ENCODE data around the gene DHRS7C.

DHRS7C gene

GRCh38 chr17:9780552-9780951 lies 10.8 kb downstream of the DHRS7C start:
- no peak for FAIRE-seq
- DNase-seq (ENCODE audit: insufficient read length, low spot score) = no peak
- no peak for TF ChIP-seq CTCF (IDR thresholded peaks at IDR 0.05; ENCODE audit: insufficient read depth, missing control alignments)

DNA sequence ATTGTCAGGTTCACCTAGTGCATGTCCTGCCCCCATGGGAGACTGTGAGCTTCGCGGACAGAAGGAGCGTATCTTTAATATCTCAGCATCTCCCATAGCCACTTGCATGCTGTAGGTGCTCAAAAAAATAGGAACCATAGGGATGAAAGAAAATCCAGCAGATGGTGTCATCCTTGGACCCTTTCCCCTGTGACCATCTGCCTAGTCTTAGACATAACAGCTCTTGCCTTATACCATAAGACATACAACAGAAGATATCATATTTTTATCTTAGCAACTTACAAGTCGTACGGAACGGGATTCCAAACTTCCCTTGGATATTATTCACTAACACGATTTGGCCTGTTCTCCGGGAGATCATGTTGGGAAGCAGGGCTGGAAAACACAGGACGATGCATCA lies 14.5 kb downstream of the DHRS7C start:
- DNase-seq (ENCODE audit: insufficient read length, low spot score) (no peak), FAIRE-seq (no peak)
- TF ChIP-seq CTCF (IDR thresholded peaks at IDR 0.05; ENCODE audit: insufficient read depth, missing control alignments) = no peak

GRCh38 chr17:9772658-9773057 lies 18.7 kb downstream of the DHRS7C start:
- FAIRE-seq = no peak

GRCh38 chr17:9771465-9771864 lies 19.9 kb downstream of the DHRS7C start:
- no peak for TF ChIP-seq CTCF (IDR thresholded peaks at IDR 0.05; ENCODE audit: insufficient read depth, missing control alignments)
- no peak for DNase-seq (ENCODE audit: insufficient read length, low spot score)
- no peak for FAIRE-seq

More at GRCh38 chr17:9772658-9773057, 18.7 kb downstream of the DHRS7C start:
- DNase-seq (ENCODE audit: insufficient read length, low spot score) = no peak
- no peak for TF ChIP-seq CTCF (IDR thresholded peaks at IDR 0.05; ENCODE audit: insufficient read depth, missing control alignments)

- DNase-seq (ENCODE audit: insufficient read length, low spot score) (no peak), FAIRE-seq (no peak)
- TF ChIP-seq CTCF (IDR thresholded peaks at IDR 0.05; ENCODE audit: insufficient read depth, missing control alignments) = no peak
These were observed 22.2 kb downstream of the DHRS7C start for GRCh38 chr17:9769036-9769695.

DNA sequence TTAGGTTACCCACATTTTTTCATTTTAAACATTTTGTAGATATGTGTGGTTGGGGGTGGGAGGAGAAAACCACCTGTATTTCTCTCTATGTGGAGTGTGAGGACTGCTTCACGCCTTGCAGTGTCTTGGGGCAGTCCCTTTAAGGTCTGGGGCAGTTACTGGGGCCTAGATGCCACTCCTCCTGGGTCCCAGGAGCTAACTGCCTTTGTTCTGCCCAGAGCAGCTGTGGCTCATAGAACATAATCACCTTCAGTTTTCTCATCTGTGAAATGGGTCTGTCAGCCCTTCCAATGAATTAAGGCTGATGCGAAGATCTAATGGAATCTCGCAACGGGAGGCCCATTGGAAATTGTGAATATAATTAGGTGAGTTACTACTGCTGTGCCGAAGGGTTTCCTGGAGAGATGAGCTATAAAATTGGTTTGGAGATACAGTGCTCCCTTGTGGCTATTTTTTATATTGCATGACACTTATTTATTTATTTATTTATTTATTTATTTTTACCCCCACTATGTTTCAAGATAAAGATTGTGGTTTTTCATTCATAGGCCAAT lies 22.9 kb downstream of the DHRS7C start:
- FAIRE-seq = no peak
- TF ChIP-seq CTCF (IDR thresholded peaks at IDR 0.05; ENCODE audit: insufficient read depth, missing control alignments) = peak; percentile 6
- no peak for DNase-seq (ENCODE audit: insufficient read length, low spot score)

DNA sequence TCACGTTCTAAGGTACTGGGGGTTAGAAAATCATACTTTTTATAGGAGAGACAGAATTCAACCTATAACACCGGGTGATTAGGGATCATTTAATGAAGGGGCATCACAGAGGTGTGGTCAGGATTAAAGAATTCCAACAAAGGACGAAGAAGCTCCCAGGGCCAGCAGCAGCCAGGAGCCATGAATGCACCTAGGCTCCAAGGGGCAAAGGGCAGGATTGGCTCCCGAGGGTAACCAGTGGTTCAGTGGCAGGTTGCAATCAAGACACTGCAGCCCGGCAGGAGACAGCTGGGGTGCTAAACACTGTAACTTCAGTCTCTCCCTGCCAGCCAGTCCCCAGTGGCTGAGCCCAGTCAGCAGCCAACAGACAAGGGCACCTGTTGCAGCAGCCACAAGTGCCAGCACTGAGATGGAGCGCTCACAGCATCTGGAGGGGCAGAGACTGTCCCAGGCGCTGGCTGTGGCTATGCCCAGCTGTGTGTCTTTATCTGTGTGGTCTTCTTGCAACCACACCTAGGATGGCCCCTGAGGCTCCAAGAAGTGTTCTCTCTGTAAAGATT lies 23.9 kb downstream of the DHRS7C start:
- FAIRE-seq (no peak), DNase-seq (ENCODE audit: insufficient read length, low spot score) (no peak)
- no peak for TF ChIP-seq CTCF (IDR thresholded peaks at IDR 0.05; ENCODE audit: insufficient read depth, missing control alignments)

Data from D721Med (cell line).